ENCODE results near the gene FNIP2. TPM values are rescaled to one million over a fixed set of nuclear protein-coding genes. Genes with fewer than 3 reads are reported as not detected.

Gene FNIP2
- total RNA-seq, 1 donor from 2014 or later, result 33.7 TPM

GRCh38 chr4:158858410-158859199 lies 89.8 kb downstream of the FNIP2 start:
- H3K4me1 Mint-ChIP-seq (ENCODE audit: low read depth), result peaks cover 8% of the 10 kb centered on the region
- H3K9me3 Mint-ChIP-seq (ENCODE audit: low read depth), result no peaks in the 10 kb centered on the region
- TF ChIP-seq CTCF (IDR thresholded peaks at IDR 0.05), result no peak
- DNase-seq (ENCODE audit: low spot score), result no peak
- H3K27me3 Mint-ChIP-seq (ENCODE audit: low read depth), result no peaks in the 10 kb centered on the region
- H3K36me3 Mint-ChIP-seq (ENCODE audit: low read depth), result peaks cover 27% of the 10 kb centered on the region
- H3K4me3 Mint-ChIP-seq (ENCODE audit: unreplicated experiment), result no peak overlapping the region
- H3K27ac Mint-ChIP-seq (ENCODE audit: unreplicated experiment), result no peak overlapping the region

GRCh38 chr4:158859661-158860060 lies 90.8 kb downstream of the FNIP2 start:
- Mint-ChIP-seq H3K27ac (ENCODE audit: unreplicated experiment) (no peak overlapping the region), H3K9me3 (ENCODE audit: low read depth) (no peaks in the 10 kb centered on the region), H3K4me3 (ENCODE audit: unreplicated experiment) (no peak overlapping the region), H3K27me3 (ENCODE audit: low read depth) (no peaks in the 10 kb centered on the region), H3K36me3 (ENCODE audit: low read depth) (peaks cover 29% of the 10 kb centered on the region), H3K4me1 (ENCODE audit: low read depth) (peaks cover 8% of the 10 kb centered on the region)
- no peak for TF ChIP-seq CTCF (IDR thresholded peaks at IDR 0.05)
- DNase-seq (ENCODE audit: low spot score), result no peak

GRCh38 chr4:158860856-158861255 lies 92.0 kb downstream of the FNIP2 start:
- no peak overlapping the region for H3K4me3 Mint-ChIP-seq (ENCODE audit: unreplicated experiment)
- H3K27me3 Mint-ChIP-seq (ENCODE audit: low read depth), result no peaks in the 10 kb centered on the region
- H3K9me3 Mint-ChIP-seq (ENCODE audit: low read depth), result no peaks in the 10 kb centered on the region
- no peak overlapping the region for H3K27ac Mint-ChIP-seq (ENCODE audit: unreplicated experiment)
- DNase-seq (ENCODE audit: low spot score), result no peak
- TF ChIP-seq CTCF (IDR thresholded peaks at IDR 0.05), result no peak
- peaks cover 8% of the 10 kb centered on the region for H3K4me1 Mint-ChIP-seq (ENCODE audit: low read depth)
- H3K36me3 Mint-ChIP-seq (ENCODE audit: low read depth), result peaks cover 31% of the 10 kb centered on the region

GRCh38 chr4:158861281-158861680 lies 92.5 kb downstream of the FNIP2 start:
- no peaks in the 10 kb centered on the region for H3K9me3 Mint-ChIP-seq (ENCODE audit: low read depth)
- H3K27ac Mint-ChIP-seq (ENCODE audit: unreplicated experiment), result no peak overlapping the region
- peaks cover 8% of the 10 kb centered on the region for H3K4me1 Mint-ChIP-seq (ENCODE audit: low read depth)
- H3K4me3 Mint-ChIP-seq (ENCODE audit: unreplicated experiment), result no peak overlapping the region
- TF ChIP-seq CTCF (IDR thresholded peaks at IDR 0.05), result no peak
- DNase-seq (ENCODE audit: low spot score), result no peak
- no peaks in the 10 kb centered on the region for H3K27me3 Mint-ChIP-seq (ENCODE audit: low read depth)
- H3K36me3 Mint-ChIP-seq (ENCODE audit: low read depth), result peaks cover 31% of the 10 kb centered on the region

- H3K9me3 Mint-ChIP-seq (ENCODE audit: low read depth), result no peaks in the 10 kb centered on the region
- no peak for DNase-seq (ENCODE audit: low spot score)
- peaks cover 31% of the 10 kb centered on the region for H3K36me3 Mint-ChIP-seq (ENCODE audit: low read depth)
- peaks cover 8% of the 10 kb centered on the region for H3K4me1 Mint-ChIP-seq (ENCODE audit: low read depth)
- H3K4me3 Mint-ChIP-seq (ENCODE audit: unreplicated experiment), result no peak overlapping the region
- H3K27ac Mint-ChIP-seq (ENCODE audit: unreplicated experiment), result no peak overlapping the region
- H3K27me3 Mint-ChIP-seq (ENCODE audit: low read depth), result no peaks in the 10 kb centered on the region
- no peak for TF ChIP-seq CTCF (IDR thresholded peaks at IDR 0.05)
These were observed 92.9 kb downstream of the FNIP2 start for GRCh38 chr4:158861766-158862165.
